Transverse colon (tissue), 4 donors: ENCODE results near the gene GNS. TPM values are rescaled to one million over a fixed set of nuclear protein-coding genes. Genes with fewer than 3 reads are reported as not detected.

Experiments
- DNase-seq: peaks from one replicate; pipeline ENCODE4 v3.0.0-alpha.2; 2019
- H3K27ac ChIP-seq, 4 donors: fragments of 200-600 bp; sonication (generic); 2 replicates each; pipeline ENCODE4 v1.5.1; 2016 to 2018; ENCODE audit warnings: inconsistent platforms in 4 of 4
- H3K27me3 ChIP-seq: fragments of 200-600 bp; sonication (generic); 2 replicates; pipeline ENCODE4 v1.5.1; 2017; ENCODE audit warnings: inconsistent platforms
- H3K36me3 ChIP-seq, 4 donors: fragments of 200-600 bp; sonication (generic); 2 replicates each; pipeline ENCODE4 v1.5.1; 2017 to 2019; ENCODE audit warnings: inconsistent platforms in 4 of 4
- H3K4me1 ChIP-seq, 4 donors: fragments of 200-600 bp; sonication (generic); 2 replicates each; pipeline ENCODE4 v1.5.1; 2017 to 2020; ENCODE audit warnings: inconsistent platforms in 4 of 4
- H3K4me3 ChIP-seq, 4 donors: fragments of 200-600 bp; sonication (generic); 1 replicate in 1 of 4; 2 replicates in 3 of 4; pipeline versions ENCODE4 v1.5.1 to v1.6.1; 2017 to 2019; ENCODE audit warnings: inconsistent platforms in 4 of 4
- H3K9me3 ChIP-seq, 2 donors: fragments of 200-600 bp; sonication (generic); 2 replicates each; pipeline ENCODE4 v1.5.1; 2017 to 2019; ENCODE audit warnings: inconsistent platforms in 2 of 2
- CTCF ChIP-seq, 5 experiments: fragments of 200-600 bp in 3 of 5; fragments of 450-650 bp in 2 of 5; sonication (generic) in 3 of 5; IDR thresholded peaks; 1 replicate in 2 of 5; 2 replicates in 3 of 5; pipeline ENCODE4 v1.5.1; 2016 to 2017; ENCODE audit warnings: antibody characterized with exemption in 5 of 5, inconsistent platforms in 3 of 5, mild to moderate bottlenecking in 2 of 5, moderate library complexity in 1 of 5
- EP300 ChIP-seq: sonication (generic); formaldehyde crosslinking; IDR thresholded peaks from one replicate; pipeline ENCODE4 v1.6.1; 2017; ENCODE audit warnings: antibody characterized with exemption, low read depth
- POLR2A ChIP-seq: fragments of 450-650 bp; IDR thresholded peaks from one replicate; pipeline ENCODE4 v1.6.1; 2016; ENCODE audit warnings: antibody characterized with exemption, mild to moderate bottlenecking, moderate library complexity
- POLR2AphosphoS5 ChIP-seq, 3 donors: sonication (generic); formaldehyde crosslinking; IDR thresholded peaks; one replicate each; pipeline ENCODE4 v1.6.1; 2016; ENCODE audit warnings: antibody characterized with exemption in 3 of 3
- WGBS, 2 donors: methylation state at CpG; one replicate each; pipeline ENCODE4 v1.1.5; 2018; ENCODE audit warnings: low coverage in 1 of 2; 5-methylcytosine and 5-hydroxymethylcytosine counted together
- in situ Hi-C, 4 donors: fragments of 200-750 bp; cut with MboI; loops; one replicate each; pipeline versions ENCODE4 v1.15.0 to v1.15.1; 2017; ENCODE audit warnings: low sequenced_read_pairs in 3 of 4, low pct_ligation_motif_present in 1 of 4, low pct_unique_long_range_greater_than_20kb in 1 of 4
- intact Hi-C: fragments of 100-400 bp; cut with DNase I; formaldehyde crosslinking; loops from one replicate; pipeline ENCODE4 v1.15.1; 2023; ENCODE audit warnings: low total_unique reads
- total RNA-seq, 4 donors: library from RNA; depleted of rRNA; stranded (reverse); fragments of >200 nt; gene quantifications; one replicate each; pipeline ENCODE4 v1.1.0, GENCODE V29; 2016

Gene GNS
- total RNA-seq, 4 donors from 2014 or later: 22.3 to 67.0 (median 48.3) TPM

GRCh38 chr12:64716839-64717455 lies 42.3 kb downstream of the GNS start:
- in situ Hi-C loops: loop anchor here in 1 of 4 donors (25.0 kb wide), 1 partner anchor 280 kb away; no protein-coding TSS in a partner anchor
- 93 to 96% methylated on average over 6 of the region's 6 CpGs for WGBS, 2 donors

GRCh38 chr12:64716371-64716770 lies 42.8 kb downstream of the GNS start:
- no peak overlapping the region for H3K27ac ChIP-seq

More at GRCh38 chr12:64716839-64717455, 42.3 kb downstream of the GNS start:
- TF ChIP-seq POLR2A (no peak), CTCF (IDR thresholded peaks at IDR 0.05) (no peak), EP300 (no peak), POLR2AphosphoS5 (IDR thresholded peaks at IDR 0.05) (no peak)
- intact Hi-C loops: no loop called here
- no peak for DNase-seq
- Histone ChIP-seq H3K4me3 (no peak overlapping the region), H3K36me3 (peaks cover 0 to 26% (median 10%) of the 10 kb centered on the region in 4 donors), H3K9me3 (no peaks in the 10 kb centered on the region), H3K27me3 (no peaks in the 10 kb centered on the region), H3K27ac (no peak overlapping the region), H3K4me1 (no peaks in the 10 kb centered on the region)

GRCh38 chr12:64714551-64714968 lies 44.6 kb downstream of the GNS start:
- Histone ChIP-seq H3K4me1 (no peaks in the 10 kb centered on the region), H3K9me3 (no peaks in the 10 kb centered on the region), H3K27me3 (no peaks in the 10 kb centered on the region), H3K36me3 (peaks cover 0 to 8% (median 2%) of the 10 kb centered on the region in 4 donors), H3K27ac (no peak overlapping the region), H3K4me3 (no peak overlapping the region)
- 74 to 82% methylated on average over 5 of the region's 5 CpGs for WGBS, 2 donors
- in situ Hi-C loops: loop anchor here in 1 of 4 donors (25.0 kb wide), 1 partner anchor 277 kb away; no protein-coding TSS in a partner anchor
- no peak for TF ChIP-seq POLR2AphosphoS5 (IDR thresholded peaks at IDR 0.05)
- TF ChIP-seq EP300: no peak
- TF ChIP-seq CTCF (IDR thresholded peaks at IDR 0.05): no peak
- TF ChIP-seq POLR2A: no peak
- intact Hi-C loops: no loop called here
- no peak for DNase-seq

More at GRCh38 chr12:64716371-64716770, 42.8 kb downstream of the GNS start:
- in situ Hi-C loops (loop anchor here in 1 of 4 donors (25.0 kb wide), 1 partner anchor 279 kb away; no protein-coding TSS in a partner anchor), intact Hi-C loops (no loop called here)
- H3K4me1 ChIP-seq: no peaks in the 10 kb centered on the region
- peaks cover 0 to 21% (median 8%) of the 10 kb centered on the region in 4 donors for H3K36me3 ChIP-seq
- no peak for TF ChIP-seq POLR2AphosphoS5 (IDR thresholded peaks at IDR 0.05)
- no peak for TF ChIP-seq EP300
- TF ChIP-seq CTCF (IDR thresholded peaks at IDR 0.05): no peak
- TF ChIP-seq POLR2A: no peak
- H3K9me3 ChIP-seq: no peaks in the 10 kb centered on the region
- no peak overlapping the region for H3K4me3 ChIP-seq
- 84 to 100% methylated on average over 3 to 4 of the region's 4 CpGs for WGBS, 2 donors
- no peak for DNase-seq
- no peaks in the 10 kb centered on the region for H3K27me3 ChIP-seq

- no peaks in the 10 kb centered on the region for H3K27me3 ChIP-seq
- H3K27ac ChIP-seq: no peak overlapping the region
- TF ChIP-seq EP300 (no peak), POLR2AphosphoS5 (IDR thresholded peaks at IDR 0.05) (no peak), POLR2A (no peak)
- no peaks in the 10 kb centered on the region for H3K9me3 ChIP-seq
- no peak for DNase-seq
- H3K36me3 ChIP-seq: peaks cover 0 to 4% (median 2%) of the 10 kb centered on the region in 4 donors
- H3K4me1 ChIP-seq: no peaks in the 10 kb centered on the region
- in situ Hi-C loops (loop anchor here in 1 of 4 donors (25.0 kb wide), 1 partner anchor 276 kb away; no protein-coding TSS in a partner anchor), intact Hi-C loops (no loop called here)
- no peak overlapping the region for H3K4me3 ChIP-seq
Observed at GRCh38 chr12:64713376-64713775, 45.8 kb downstream of the GNS start.
